ENCODE data around the gene ARHGEF2. TPM values are rescaled to one million over a fixed set of nuclear protein-coding genes. Genes with fewer than 3 reads are reported as not detected.
A peak's percentile ranks its signal among the peaks of the same experiment; 100 is the strongest.

ARHGEF2 gene
- total and polyA plus RNA-seq, 10 of the 15 experiments (the other 5 are each of a cell fraction or from before 2014, with no cell fraction given): 8.1 to 113 (median 69.9) TPM

DNA sequence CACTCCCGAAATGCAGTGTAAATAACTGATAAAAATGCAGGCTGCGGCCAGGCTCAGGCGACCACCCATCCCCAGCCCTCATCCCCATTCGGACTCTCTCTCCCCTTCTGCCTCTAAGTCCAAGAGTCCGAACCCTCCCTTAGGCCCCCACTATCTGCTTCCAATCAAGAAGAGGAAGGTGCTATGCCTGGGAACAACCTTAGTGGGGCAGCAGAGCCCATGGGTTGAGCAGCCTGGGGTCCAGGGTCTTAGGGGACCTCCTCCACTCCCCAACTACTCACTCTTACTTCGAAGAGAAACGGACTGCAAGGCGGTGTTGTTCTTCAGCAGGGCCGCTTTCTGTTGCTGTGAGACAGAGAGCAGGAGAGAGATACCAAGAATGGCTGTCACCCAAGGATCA is 12.2 kb downstream of the ARHGEF2 start:
- Histone ChIP-seq H3K9ac (ENCODE audit: control insufficient read depth, insufficient read depth, low read length) (no peak overlapping the region), H3K36me3 (ENCODE audit: control insufficient read depth in 2 of 2, insufficient read depth in 2 of 2, low read length in 1 of 2) (peaks cover 44 to 67% of the 10 kb centered on the region in 2 experiments), H3K79me2 (ENCODE audit: control insufficient read depth, insufficient read depth, low read length) (peaks cover 43% of the 10 kb centered on the region), H3K27ac (ENCODE audit: control insufficient read depth, insufficient read depth) (no peak overlapping the region), H3K4me2 (ENCODE audit: control insufficient read depth, insufficient read depth) (no peak overlapping the region), H3K4me1 (ENCODE audit: control insufficient read depth, insufficient read depth, low read length) (peaks cover 58% of the 10 kb centered on the region), H2AFZ (ENCODE audit: control insufficient read depth, low read depth, low read length) (no peak overlapping the region), H3K27me3 (replicated peaks in 1 of 2; ENCODE audit: control insufficient read depth in 2 of 2, insufficient read depth in 2 of 2, low read length in 1 of 2) (no peaks in the 10 kb centered on the region), H3K4me3 (no peak overlapping the region), H4K20me1 (ENCODE audit: control insufficient read depth, insufficient read depth) (peaks cover 8% of the 10 kb centered on the region), H3K9me3 (replicated peaks; ENCODE audit: control insufficient read depth, insufficient read depth, low read length) (no peaks in the 10 kb centered on the region)
- RAD21 ChIA-PET (ENCODE audit: unreplicated experiment): interaction anchor here (0.6 to 1.6 kb wide), 4 partner anchors 11 to 87 kb away, joined by 3 to 9 read pairs (median 4); partner anchors contain the start of genes ARHGEF2 and UBQLN4
- no peak for ATAC-seq
- TF ChIP-seq CTCF (IDR thresholded peaks at IDR 0.05 in 2 of 3, conservative IDR thresholded peaks at IDR 0.05 in 1 of 3; ENCODE audit: control insufficient read depth in 2 of 3, extremely low read depth in 1 of 3, insufficient read depth in 1 of 3, low read depth in 3 of 3, low read length in 3 of 3): peak in 2 of 3 experiments; percentile 4 to 22; a peak in 1 of 6 replicates
- no peak for TF ChIP-seq SIN3A (IDR thresholded peaks at IDR 0.05; ENCODE audit: low read depth, low read length)
- peak; percentile 21; the same call in 1 of the 2 replicates for TF ChIP-seq RAD21 (IDR thresholded peaks at IDR 0.05; ENCODE audit: insufficient read depth, low read depth, low read length)
- SMC1A ChIA-PET (ENCODE audit: uncharacterized antibody, unreplicated experiment): interaction anchor here (0.8 to 2.8 kb wide), 6 partner anchors 10 to 29 kb away, joined by 3 to 13 read pairs (median 5); partner anchors contain the start of gene ARHGEF2
- intact Hi-C loops (cut with micrococcal nuclease; ENCODE audit: unreplicated experiment) (no loop called here), in situ Hi-C loops (cut with MboI) (no loop called here)
- POLR2A ChIA-PET: no interaction called here
- WGBS (ENCODE audit: insufficient coverage, insufficient replicate concordance, low lambda C conversion rate, missing lambda C conversion rate): 97% methylated on average over 8 of the region's 9 CpGs
- no peak for DNase-seq (ENCODE audit: low read depth, low spot score)
- CTCF ChIA-PET: interaction anchor here (1.2 to 4.5 kb wide), 5 partner anchors 8 to 28 kb away, joined by 5 to 54 read pairs (median 6); partner anchors contain the start of gene ARHGEF2
- BruUV-seq (replicated peaks): no TSS peak
- FAIRE-seq: no peak

DNA sequence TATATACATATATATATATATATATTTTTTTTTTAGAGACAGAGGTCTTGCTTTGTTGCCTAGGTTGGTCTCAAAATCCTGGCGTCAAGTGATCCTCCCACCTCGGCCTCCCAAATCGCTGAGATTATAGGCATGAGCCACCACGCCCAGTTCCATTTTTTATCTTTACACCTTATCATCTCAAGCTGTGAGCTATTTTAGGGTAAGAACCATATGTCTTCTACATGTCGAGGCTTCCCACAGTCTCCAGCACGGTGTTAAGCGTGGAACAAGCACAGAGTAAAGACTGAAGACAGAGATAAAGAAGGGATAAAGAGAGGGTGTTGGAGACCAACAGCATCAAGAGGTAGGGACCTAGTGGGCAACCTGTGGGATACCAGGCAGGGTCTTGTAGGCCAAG is 14.2 kb downstream of the ARHGEF2 start:
- SMC1A ChIA-PET (ENCODE audit: uncharacterized antibody, unreplicated experiment): interaction anchor here (9.7 kb wide), 1 partner anchor 13 kb away, joined by 152 read pairs; the partner anchor contains the start of gene ARHGEF2
- H3K79me2 ChIP-seq (ENCODE audit: control insufficient read depth, insufficient read depth, low read length): peaks cover 25% of the 10 kb centered on the region
- 83% methylated on average over 7 of the region's 7 CpGs for WGBS (ENCODE audit: insufficient coverage, insufficient replicate concordance, low lambda C conversion rate, missing lambda C conversion rate)
- no peak for DNase-seq (ENCODE audit: low read depth, low spot score)
- CTCF ChIA-PET: interaction anchor here (0.7 kb wide), 1 partner anchor 20 kb away, joined by 3 read pairs; no protein-coding TSS in a partner anchor
- no peaks in the 10 kb centered on the region for H3K27me3 ChIP-seq (replicated peaks in 1 of 2; ENCODE audit: control insufficient read depth in 2 of 2, insufficient read depth in 2 of 2, low read length in 1 of 2)
- no peak overlapping the region for H3K9ac ChIP-seq (ENCODE audit: control insufficient read depth, insufficient read depth, low read length)
- TF ChIP-seq MXI1 (IDR thresholded peaks at IDR 0.05; ENCODE audit: low read depth, low read length): no peak
- TF ChIP-seq, protein P1, sequence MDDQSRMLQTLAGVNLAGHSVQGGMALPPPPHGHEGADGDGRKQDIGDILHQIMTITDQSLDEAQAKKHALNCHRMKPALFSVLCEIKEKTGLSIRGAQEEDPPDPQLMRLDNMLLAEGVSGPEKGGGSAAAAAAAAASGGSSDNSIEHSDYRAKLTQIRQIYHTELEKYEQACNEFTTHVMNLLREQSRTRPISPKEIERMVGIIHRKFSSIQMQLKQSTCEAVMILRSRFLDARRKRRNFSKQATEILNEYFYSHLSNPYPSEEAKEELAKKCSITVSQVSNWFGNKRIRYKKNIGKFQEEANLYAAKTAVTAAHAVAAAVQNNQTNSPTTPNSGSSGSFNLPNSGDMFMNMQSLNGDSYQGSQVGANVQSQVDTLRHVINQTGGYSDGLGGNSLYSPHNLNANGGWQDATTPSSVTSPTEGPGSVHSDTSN (IDR thresholded peaks at IDR 0.05; ENCODE audit: insufficient replicate concordance, low read depth, low read length): no peak
- no peak for TF ChIP-seq SMAD1 (IDR thresholded peaks at IDR 0.05; ENCODE audit: low read depth, partially characterized antibody)
- TF ChIP-seq POU2F2 (IDR thresholded peaks at IDR 0.05; ENCODE audit: borderline replicate concordance, low read depth, low read length): no peak
- TF ChIP-seq LARP7 (IDR thresholded peaks at IDR 0.05): no peak
- TF ChIP-seq IKZF1 (conservative IDR thresholded peaks at IDR 0.05): no peak
- no peak for TF ChIP-seq GATAD2B (conservative IDR thresholded peaks at IDR 0.05; ENCODE audit: low read depth)
- no peak for FAIRE-seq
- H3K4me2 ChIP-seq (ENCODE audit: control insufficient read depth, insufficient read depth): no peak overlapping the region
- in situ Hi-C loops (cut with MboI) (no loop called here), intact Hi-C loops (cut with micrococcal nuclease; ENCODE audit: unreplicated experiment) (no loop called here)
- ATAC-seq: no peak
- no peaks in the 10 kb centered on the region for H3K9me3 ChIP-seq (replicated peaks; ENCODE audit: control insufficient read depth, insufficient read depth, low read length)
- H3K4me3 ChIP-seq: no peak overlapping the region
- no peak overlapping the region for H3K27ac ChIP-seq (ENCODE audit: control insufficient read depth, insufficient read depth)
- peaks cover 55% of the 10 kb centered on the region for H3K4me1 ChIP-seq (ENCODE audit: control insufficient read depth, insufficient read depth, low read length)
- H4K20me1 ChIP-seq (ENCODE audit: control insufficient read depth, insufficient read depth): peaks cover 8% of the 10 kb centered on the region
- RAD21 ChIA-PET (ENCODE audit: unreplicated experiment): interaction anchor here (0.6 kb wide), 1 partner anchor 29 kb away, joined by 3 read pairs; no protein-coding TSS in a partner anchor
- H2AFZ ChIP-seq (ENCODE audit: control insufficient read depth, low read depth, low read length): no peak overlapping the region
- BruUV-seq (replicated peaks): no TSS peak
- POLR2A ChIA-PET: interaction anchor here (8.4 kb wide), 1 partner anchor 15 kb away, joined by 180 read pairs; the partner anchor contains the start of gene ARHGEF2
- peaks cover 53 to 65% of the 10 kb centered on the region in 2 experiments for H3K36me3 ChIP-seq (ENCODE audit: control insufficient read depth in 2 of 2, insufficient read depth in 2 of 2, low read length in 1 of 2)

All from GM12878 (cell line).